Measurements from ENCODE around the gene ENPP6.

Gene ENPP6

GRCh38 chr4:184217634-184218033 lies at the start of gene ENPP6:
TSS of gene ENPP6 (minus strand) at chr4:184217873. CDS start at chr4:184217819, 54 bp downstream.
- no peak for DNase-seq

GRCh38 chr4:184267206-184267608 lies 49.5 kb upstream of the ENPP6 start:
- no peak for DNase-seq

GRCh38 chr4:184265546-184266351 lies 48.1 kb upstream of the ENPP6 start:
- DNase-seq: no peak

GRCh38 chr4:184263910-184264732 lies 46.4 kb upstream of the ENPP6 start:
- DNase-seq: peak; percentile 92

GRCh38 chr4:184263461-184263860 lies 45.8 kb upstream of the ENPP6 start:
- DNase-seq: no peak

GRCh38 chr4:184262901-184263300 lies 45.2 kb upstream of the ENPP6 start:
- DNase-seq: no peak

- no peak for DNase-seq
These were observed 43.6 kb upstream of the ENPP6 start for GRCh38 chr4:184261246-184261645.

- no peak for DNase-seq
These were observed 42.2 kb upstream of the ENPP6 start for GRCh38 chr4:184259866-184260265.

- DNase-seq: no peak
These were observed 41.4 kb upstream of the ENPP6 start for GRCh38 chr4:184259081-184259480.

GRCh38 chr4:184255871-184256642 lies 38.4 kb upstream of the ENPP6 start:
- DNase-seq: no peak

- DNase-seq: no peak
These were observed 37.7 kb upstream of the ENPP6 start for GRCh38 chr4:184255361-184255760.

GRCh38 chr4:184253072-184253420 lies 35.4 kb upstream of the ENPP6 start:
- DNase-seq: no peak

- no peak for DNase-seq
These were observed 34.7 kb upstream of the ENPP6 start for GRCh38 chr4:184252136-184253071.

GRCh38 chr4:184251670-184251980 lies 34.0 kb upstream of the ENPP6 start:
- no peak for DNase-seq

- DNase-seq: no peak
These were observed 33.4 kb upstream of the ENPP6 start for GRCh38 chr4:184250795-184251669.

GRCh38 chr4:184248216-184248615 lies 30.5 kb upstream of the ENPP6 start:
- no peak for DNase-seq

- DNase-seq: no peak
These were observed 29.7 kb upstream of the ENPP6 start for GRCh38 chr4:184247421-184247820.

- no peak for DNase-seq
These were observed 28.8 kb upstream of the ENPP6 start for GRCh38 chr4:184246426-184246825.

GRCh38 chr4:184238072-184238745 lies 20.5 kb upstream of the ENPP6 start:
- no peak for DNase-seq

- DNase-seq: no peak
These were observed 19.9 kb upstream of the ENPP6 start for GRCh38 chr4:184237612-184238011.

GRCh38 chr4:184235526-184235925 lies 17.9 kb upstream of the ENPP6 start:
- DNase-seq: no peak

All from activated T-cell treated with anti-CD3 and anti-CD28 coated beads, Interleukin-2, amount 50 U/mL, for 1 hour (primary cell).